NB4 (cell line): ENCODE data around the gene ARFGEF2.

ENCODE experiments used
- POLR2A ChIP-seq: IDR thresholded peaks from 2 replicates; pipeline ENCODE4 v1.6.1; 2011; ENCODE audit warnings: mild to moderate bottlenecking; ENCODE audit not compliant: insufficient read length; ENCODE audit errors: extremely low read depth
- TF ChIP-seq, protein P1 (sequence below): IDR thresholded peaks from 2 replicates; pipeline ENCODE4 v1.6.1; 2011; ENCODE audit warnings: low read depth, low read length
- TF ChIP-seq, protein P2 (sequence below): IDR thresholded peaks from one replicate; pipeline ENCODE4 v1.5.1; 2012; ENCODE audit warnings: low read depth, low read length

DNA sequence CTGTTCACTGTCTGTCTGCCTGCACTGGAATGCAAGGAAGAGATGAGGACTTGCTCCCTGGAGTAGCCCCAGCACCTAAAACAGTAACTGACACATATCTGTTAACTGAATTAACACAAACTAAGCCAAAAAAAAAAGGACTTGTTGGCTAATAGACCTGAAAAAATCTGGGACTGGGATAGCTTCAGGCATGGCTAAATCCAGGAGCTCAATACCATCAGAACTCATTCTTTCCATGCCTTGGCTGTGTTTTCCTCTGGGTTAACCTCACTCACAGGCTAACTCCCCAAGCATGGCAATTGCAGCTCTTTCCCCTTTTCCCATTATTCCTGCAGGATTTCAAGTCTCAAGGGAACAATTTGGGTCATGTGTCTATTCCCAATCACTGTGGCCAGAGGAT, 21.6 kb upstream of the ARFGEF2 start:
- TF ChIP-seq, protein P1, sequence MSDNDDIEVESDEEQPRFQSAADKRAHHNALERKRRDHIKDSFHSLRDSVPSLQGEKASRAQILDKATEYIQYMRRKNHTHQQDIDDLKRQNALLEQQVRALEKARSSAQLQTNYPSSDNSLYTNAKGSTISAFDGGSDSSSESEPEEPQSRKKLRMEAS: no peak
- TF ChIP-seq, protein P2, sequence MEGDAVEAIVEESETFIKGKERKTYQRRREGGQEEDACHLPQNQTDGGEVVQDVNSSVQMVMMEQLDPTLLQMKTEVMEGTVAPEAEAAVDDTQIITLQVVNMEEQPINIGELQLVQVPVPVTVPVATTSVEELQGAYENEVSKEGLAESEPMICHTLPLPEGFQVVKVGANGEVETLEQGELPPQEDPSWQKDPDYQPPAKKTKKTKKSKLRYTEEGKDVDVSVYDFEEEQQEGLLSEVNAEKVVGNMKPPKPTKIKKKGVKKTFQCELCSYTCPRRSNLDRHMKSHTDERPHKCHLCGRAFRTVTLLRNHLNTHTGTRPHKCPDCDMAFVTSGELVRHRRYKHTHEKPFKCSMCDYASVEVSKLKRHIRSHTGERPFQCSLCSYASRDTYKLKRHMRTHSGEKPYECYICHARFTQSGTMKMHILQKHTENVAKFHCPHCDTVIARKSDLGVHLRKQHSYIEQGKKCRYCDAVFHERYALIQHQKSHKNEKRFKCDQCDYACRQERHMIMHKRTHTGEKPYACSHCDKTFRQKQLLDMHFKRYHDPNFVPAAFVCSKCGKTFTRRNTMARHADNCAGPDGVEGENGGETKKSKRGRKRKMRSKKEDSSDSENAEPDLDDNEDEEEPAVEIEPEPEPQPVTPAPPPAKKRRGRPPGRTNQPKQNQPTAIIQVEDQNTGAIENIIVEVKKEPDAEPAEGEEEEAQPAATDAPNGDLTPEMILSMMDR: no peak
- no peak for TF ChIP-seq POLR2A
